ENCODE data around the gene C21orf58.

Gene C21orf58

DNA sequence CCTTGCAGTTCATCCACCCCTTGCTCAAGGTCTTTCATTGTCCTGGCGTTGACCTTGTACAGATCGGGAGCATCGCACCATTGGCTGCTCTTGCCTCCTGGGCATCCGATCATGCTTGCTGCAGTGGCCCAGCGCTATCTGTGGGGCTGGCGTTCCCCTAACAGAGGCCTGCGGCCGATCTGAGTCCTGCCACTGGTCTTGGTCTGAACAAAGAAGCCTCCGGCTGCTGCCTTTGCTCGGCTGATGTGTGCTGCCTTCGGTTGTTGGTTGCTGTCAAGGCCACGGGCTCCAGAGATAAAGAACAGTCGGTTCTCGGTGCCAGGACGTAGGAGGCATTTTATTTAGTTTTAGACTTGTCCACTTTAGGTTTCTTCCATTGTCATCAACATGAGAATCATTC lies 39.3 kb upstream of the C21orf58 start:
- peaks cover 0 to 6% of the 10 kb centered on the region in 2 experiments for H3K4me1 ChIP-seq (ENCODE audit: control insufficient read depth in 1 of 2, insufficient read depth in 1 of 2, low read depth in 1 of 2, low read length in 1 of 2)
- H3K4me3 ChIP-seq (ENCODE audit: low read depth in 1 of 2, low read length in 1 of 2), result no peak overlapping the region
- H3K27ac ChIP-seq, result no peak overlapping the region
- no peaks in the 10 kb centered on the region for H3K9me3 ChIP-seq
- TF ChIP-seq, protein P1, sequence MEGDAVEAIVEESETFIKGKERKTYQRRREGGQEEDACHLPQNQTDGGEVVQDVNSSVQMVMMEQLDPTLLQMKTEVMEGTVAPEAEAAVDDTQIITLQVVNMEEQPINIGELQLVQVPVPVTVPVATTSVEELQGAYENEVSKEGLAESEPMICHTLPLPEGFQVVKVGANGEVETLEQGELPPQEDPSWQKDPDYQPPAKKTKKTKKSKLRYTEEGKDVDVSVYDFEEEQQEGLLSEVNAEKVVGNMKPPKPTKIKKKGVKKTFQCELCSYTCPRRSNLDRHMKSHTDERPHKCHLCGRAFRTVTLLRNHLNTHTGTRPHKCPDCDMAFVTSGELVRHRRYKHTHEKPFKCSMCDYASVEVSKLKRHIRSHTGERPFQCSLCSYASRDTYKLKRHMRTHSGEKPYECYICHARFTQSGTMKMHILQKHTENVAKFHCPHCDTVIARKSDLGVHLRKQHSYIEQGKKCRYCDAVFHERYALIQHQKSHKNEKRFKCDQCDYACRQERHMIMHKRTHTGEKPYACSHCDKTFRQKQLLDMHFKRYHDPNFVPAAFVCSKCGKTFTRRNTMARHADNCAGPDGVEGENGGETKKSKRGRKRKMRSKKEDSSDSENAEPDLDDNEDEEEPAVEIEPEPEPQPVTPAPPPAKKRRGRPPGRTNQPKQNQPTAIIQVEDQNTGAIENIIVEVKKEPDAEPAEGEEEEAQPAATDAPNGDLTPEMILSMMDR (IDR thresholded peaks at IDR 0.05), result no peak
- peaks cover 60% of the 10 kb centered on the region for H3K36me3 ChIP-seq
- no peaks in the 10 kb centered on the region for H3K27me3 ChIP-seq

DNA sequence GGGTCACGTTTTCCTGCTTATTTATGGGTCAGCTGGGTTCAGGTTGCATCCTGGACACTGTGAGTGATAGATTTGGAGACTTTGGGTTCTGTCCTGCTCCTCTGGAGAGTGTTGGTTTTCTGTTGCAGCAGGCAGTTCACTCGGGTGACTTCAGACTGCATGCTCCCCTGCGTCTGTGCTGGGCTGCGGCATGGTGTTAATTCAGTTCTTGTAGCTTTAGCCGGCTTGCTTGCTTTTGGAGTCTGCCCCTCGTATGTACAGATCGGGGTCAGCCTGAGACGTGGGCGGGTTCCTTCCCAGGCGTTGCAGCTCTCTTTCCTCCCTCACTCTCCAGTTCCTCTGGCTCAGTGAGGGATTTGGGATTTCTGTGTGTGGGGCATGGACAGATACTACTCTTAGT lies 38.3 kb upstream of the C21orf58 start:
- H3K9me3 ChIP-seq, result no peaks in the 10 kb centered on the region
- H3K27ac ChIP-seq, result no peak overlapping the region
- TF ChIP-seq, protein P1 (IDR thresholded peaks at IDR 0.05), result no peak
- no peaks in the 10 kb centered on the region for H3K27me3 ChIP-seq
- H3K4me3 ChIP-seq (ENCODE audit: low read depth in 1 of 2, low read length in 1 of 2), result no peak overlapping the region
- peaks cover 64% of the 10 kb centered on the region for H3K36me3 ChIP-seq
- peaks cover 0 to 6% of the 10 kb centered on the region in 2 experiments for H3K4me1 ChIP-seq (ENCODE audit: control insufficient read depth in 1 of 2, insufficient read depth in 1 of 2, low read depth in 1 of 2, low read length in 1 of 2)

DNA sequence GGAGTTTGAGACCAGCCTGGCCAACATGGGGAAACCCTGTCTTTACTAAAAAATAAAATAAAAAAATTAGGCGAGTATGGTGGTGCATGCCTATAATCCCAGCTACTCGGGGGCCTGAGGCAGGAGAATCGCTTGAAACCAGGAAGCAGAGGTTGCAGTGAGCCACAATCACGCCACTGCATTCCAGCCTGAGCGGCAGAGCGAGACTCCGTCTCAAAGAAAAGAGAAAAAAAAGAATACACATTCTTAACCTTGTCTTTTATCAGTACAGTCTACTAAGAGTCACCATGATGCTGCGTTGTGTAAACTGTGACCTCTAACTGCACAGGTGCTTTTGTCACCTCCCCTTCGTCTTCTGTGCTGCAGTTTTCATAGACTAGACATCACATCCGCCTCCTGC lies 37.5 kb upstream of the C21orf58 start:
- Histone ChIP-seq H3K36me3 (peaks cover 64% of the 10 kb centered on the region), H3K27ac (no peak overlapping the region), H3K9me3 (no peaks in the 10 kb centered on the region), H3K4me3 (ENCODE audit: low read depth in 1 of 2, low read length in 1 of 2) (no peak overlapping the region), H3K27me3 (no peaks in the 10 kb centered on the region), H3K4me1 (ENCODE audit: control insufficient read depth in 1 of 2, insufficient read depth in 1 of 2, low read depth in 1 of 2, low read length in 1 of 2) (peaks cover 0 to 1% of the 10 kb centered on the region in 2 experiments)
- TF ChIP-seq, protein P1 (IDR thresholded peaks at IDR 0.05), result no peak

DNA sequence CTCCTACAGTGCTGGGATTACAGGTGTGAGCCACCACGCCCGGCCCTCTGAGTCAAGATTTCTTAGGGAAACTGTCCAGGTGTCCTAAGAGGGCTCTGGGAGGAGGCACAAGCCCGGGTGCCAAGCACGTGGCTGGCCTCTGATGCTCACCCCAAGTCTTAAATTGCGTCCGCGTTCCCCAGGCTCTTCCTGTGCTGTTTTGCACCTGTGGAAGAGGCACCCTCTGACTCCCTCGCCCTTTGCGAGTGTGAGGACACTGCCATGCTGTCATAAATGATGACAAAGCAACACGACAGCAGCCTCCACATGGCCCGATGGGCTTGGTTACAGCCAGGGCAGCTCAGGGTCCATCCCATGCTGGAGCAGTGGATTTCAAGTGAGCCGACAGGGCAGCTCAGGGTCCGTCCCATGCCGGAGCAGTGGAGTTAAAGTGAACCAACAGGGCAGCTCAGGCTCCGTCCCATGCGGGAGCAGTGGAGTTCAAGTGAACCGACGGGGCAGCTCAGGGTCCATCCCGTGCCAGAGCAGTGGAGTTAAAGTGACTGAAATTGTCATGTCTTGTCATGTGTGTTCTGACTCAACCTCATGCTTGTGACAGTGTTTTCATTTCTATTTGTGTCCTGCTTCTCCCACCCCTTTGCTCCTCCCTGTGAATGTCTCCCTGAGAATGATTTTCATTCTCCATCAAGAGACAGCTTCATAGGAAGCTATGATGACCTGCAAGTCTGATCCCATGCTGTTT lies 34.2 kb upstream of the C21orf58 start:
- Histone ChIP-seq H3K27ac (no peak overlapping the region), H3K36me3 (peaks cover 73% of the 10 kb centered on the region), H3K9me3 (no peaks in the 10 kb centered on the region), H3K4me3 (ENCODE audit: low read depth in 1 of 2, low read length in 1 of 2) (no peak overlapping the region), H3K4me1 (ENCODE audit: control insufficient read depth in 1 of 2, insufficient read depth in 1 of 2, low read depth in 1 of 2, low read length in 1 of 2) (no peaks in the 10 kb centered on the region), H3K27me3 (no peaks in the 10 kb centered on the region)
- TF ChIP-seq, protein P1 (IDR thresholded peaks at IDR 0.05), result no peak

DNA sequence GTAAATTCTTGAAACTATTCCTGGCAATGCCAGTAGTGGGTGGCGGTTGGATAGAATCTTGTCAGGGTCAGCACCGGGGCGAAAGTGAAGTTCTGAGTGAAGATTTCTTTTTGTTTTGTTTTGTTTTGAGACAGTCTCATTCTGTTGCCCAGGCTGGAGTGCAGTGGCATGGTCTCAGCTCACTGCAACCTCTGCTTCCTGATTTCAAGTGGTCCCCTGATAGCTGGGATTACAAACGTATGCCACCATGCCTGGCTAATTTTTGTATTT lies 33.6 kb upstream of the C21orf58 start:
- no peak overlapping the region for H3K27ac ChIP-seq

More for the DNA sequence above, 33.6 kb upstream of the C21orf58 start:
- Histone ChIP-seq H3K27me3 (no peaks in the 10 kb centered on the region), H3K36me3 (peaks cover 79% of the 10 kb centered on the region), H3K4me3 (ENCODE audit: low read depth in 1 of 2, low read length in 1 of 2) (no peak overlapping the region), H3K9me3 (no peaks in the 10 kb centered on the region), H3K4me1 (ENCODE audit: control insufficient read depth in 1 of 2, insufficient read depth in 1 of 2, low read depth in 1 of 2, low read length in 1 of 2) (no peaks in the 10 kb centered on the region)
- TF ChIP-seq, protein P1 (IDR thresholded peaks at IDR 0.05), result no peak
